ENCODE measurements around the gene ADAMTS17.

DNA sequence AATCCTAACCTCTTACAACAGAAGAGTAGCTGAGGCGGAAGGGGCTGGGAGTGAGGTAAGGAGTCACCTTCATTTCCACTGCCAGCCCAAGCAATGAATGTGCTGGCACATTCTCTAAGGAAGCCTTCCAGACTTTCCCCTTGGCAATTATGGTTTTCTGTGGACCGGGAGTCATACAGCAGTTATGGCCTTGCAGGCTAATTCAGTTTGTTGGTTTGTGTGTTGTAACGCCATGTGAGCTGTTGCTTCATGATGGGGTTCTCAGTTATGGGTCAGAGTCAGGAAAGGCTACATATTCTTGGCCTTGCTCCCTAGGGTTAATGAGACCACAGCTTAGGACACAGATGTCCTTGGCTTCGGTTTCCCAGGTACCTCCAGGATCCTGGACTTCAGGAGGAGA is 137.0 kb downstream of the ADAMTS17 start:
- TF ChIP-seq, protein P1, sequence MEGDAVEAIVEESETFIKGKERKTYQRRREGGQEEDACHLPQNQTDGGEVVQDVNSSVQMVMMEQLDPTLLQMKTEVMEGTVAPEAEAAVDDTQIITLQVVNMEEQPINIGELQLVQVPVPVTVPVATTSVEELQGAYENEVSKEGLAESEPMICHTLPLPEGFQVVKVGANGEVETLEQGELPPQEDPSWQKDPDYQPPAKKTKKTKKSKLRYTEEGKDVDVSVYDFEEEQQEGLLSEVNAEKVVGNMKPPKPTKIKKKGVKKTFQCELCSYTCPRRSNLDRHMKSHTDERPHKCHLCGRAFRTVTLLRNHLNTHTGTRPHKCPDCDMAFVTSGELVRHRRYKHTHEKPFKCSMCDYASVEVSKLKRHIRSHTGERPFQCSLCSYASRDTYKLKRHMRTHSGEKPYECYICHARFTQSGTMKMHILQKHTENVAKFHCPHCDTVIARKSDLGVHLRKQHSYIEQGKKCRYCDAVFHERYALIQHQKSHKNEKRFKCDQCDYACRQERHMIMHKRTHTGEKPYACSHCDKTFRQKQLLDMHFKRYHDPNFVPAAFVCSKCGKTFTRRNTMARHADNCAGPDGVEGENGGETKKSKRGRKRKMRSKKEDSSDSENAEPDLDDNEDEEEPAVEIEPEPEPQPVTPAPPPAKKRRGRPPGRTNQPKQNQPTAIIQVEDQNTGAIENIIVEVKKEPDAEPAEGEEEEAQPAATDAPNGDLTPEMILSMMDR (IDR thresholded peaks at IDR 0.05; ENCODE audit: low read depth, low read length): no peak
- no peak for TF ChIP-seq POLR2A (IDR thresholded peaks at IDR 0.05; ENCODE audit: extremely low read depth, insufficient read length)
- TF ChIP-seq, protein P2, sequence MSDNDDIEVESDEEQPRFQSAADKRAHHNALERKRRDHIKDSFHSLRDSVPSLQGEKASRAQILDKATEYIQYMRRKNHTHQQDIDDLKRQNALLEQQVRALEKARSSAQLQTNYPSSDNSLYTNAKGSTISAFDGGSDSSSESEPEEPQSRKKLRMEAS (IDR thresholded peaks at IDR 0.05; ENCODE audit: low read depth, low read length): no peak
- TF ChIP-seq MYC (IDR thresholded peaks at IDR 0.05; ENCODE audit: low read depth, low read length): no peak
